ENCODE data around the gene TTC13.
A peak's percentile ranks its signal among the peaks of the same experiment; 100 is the strongest.

TTC13 gene

GRCh38 chr1:230869500-230869899, 109.2 kb downstream of the TTC13 start:
- Histone ChIP-seq H3K27me3 (ENCODE audit: insufficient read depth, low read length) (peaks cover 10% of the 10 kb centered on the region), H3K4me3 (ENCODE audit: low read length) (peak overlapping the region; percentile 74), H3K27ac (ENCODE audit: low read depth, low read length) (peak overlapping the region; percentile 87), H3K9me3 (ENCODE audit: insufficient read depth, low read depth, low read length) (no peaks in the 10 kb centered on the region), H3K9ac (ENCODE audit: low read depth, low read length) (peak overlapping the region; percentile 99), H3K36me3 (ENCODE audit: insufficient read depth, low read length) (no peaks in the 10 kb centered on the region; the same call in 1 of the 2 replicates), H3K4me1 (ENCODE audit: insufficient read depth, low read length) (peaks cover 16% of the 10 kb centered on the region)
- 86% methylated on average over 3 of the region's 4 CpGs for WGBS

- whole genome bisulfite sequencing = 5% methylated on average over 40 of the region's 40 CpGs
- peak overlapping the region; percentile 87 for H3K27ac ChIP-seq (ENCODE audit: low read depth, low read length)
- peak overlapping the region; percentile 74 for H3K4me3 ChIP-seq (ENCODE audit: low read length)
Measured at GRCh38 chr1:230868736-230869385, 109.8 kb downstream of the TTC13 start.

DNA sequence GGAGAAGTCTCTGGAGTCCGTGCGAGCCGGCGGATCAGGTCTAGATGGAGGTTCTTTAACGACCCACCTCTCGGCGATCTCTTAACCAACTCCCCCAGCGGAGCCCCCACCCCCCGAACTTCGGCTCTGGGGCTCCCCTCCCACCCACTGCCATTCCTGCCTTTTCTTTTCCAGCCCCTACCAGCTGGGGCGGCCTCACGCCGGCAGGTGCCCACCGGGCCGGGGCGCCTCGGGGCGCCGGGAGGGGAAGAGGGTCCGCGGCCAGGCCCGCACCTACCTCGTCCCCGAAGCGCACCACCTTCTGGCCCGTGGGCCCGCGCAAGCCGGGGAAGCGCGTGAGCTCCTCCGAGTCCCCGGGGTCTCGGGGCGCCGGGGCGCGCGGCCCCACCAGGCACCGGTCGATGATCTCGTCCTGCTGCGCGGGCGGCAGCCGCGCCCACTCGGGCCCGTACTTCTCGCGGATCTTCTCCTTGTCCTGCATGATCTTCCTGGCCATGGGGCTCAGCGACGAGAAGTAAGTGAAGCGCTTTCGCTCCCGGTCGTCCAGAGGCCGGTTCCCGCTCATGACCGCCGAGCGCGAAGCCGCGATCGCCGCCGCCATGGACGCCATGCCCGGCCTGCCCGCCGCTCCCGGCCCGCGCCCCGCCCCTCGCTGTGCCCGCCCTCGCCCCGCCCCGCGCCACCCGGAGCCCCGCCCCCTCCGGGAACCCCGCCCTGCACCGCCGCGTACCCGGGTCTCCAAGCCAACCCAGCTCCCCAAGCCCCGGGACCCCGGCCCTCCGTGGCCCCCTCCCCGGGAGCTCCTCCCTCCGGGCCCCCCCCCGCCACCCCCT, 110.5 kb downstream of the TTC13 start, which contains the start of gene C1orf198:
Gene C1orf198, minus strand, starts transcription at position 619 of the 833 bp plus-strand sequence. Its CDS starts 9 bp downstream, at position 610.
- Histone ChIP-seq H3K4me3 (ENCODE audit: low read length) (peak within 1 kb of the TSS; percentile 99), H3K4me1 (ENCODE audit: insufficient read depth, low read length) (peaks cover 23% of the 10 kb centered on the region), H3K36me3 (ENCODE audit: insufficient read depth, low read length) (no peaks in the 10 kb centered on the region; the same call in 1 of the 2 replicates), H3K9me3 (ENCODE audit: insufficient read depth, low read depth, low read length) (no peaks in the 10 kb centered on the region), H3K27me3 (ENCODE audit: insufficient read depth, low read length) (peaks cover 10% of the 10 kb centered on the region), H3K9ac (ENCODE audit: low read depth, low read length) (peak within 1 kb of the TSS; percentile 99), H3K27ac (ENCODE audit: low read depth, low read length) (peak within 1 kb of the TSS; percentile 87)
- under 1% methylated on average over 89 of the region's 96 CpGs for WGBS

More at GRCh38 chr1:230868736-230869385, 109.8 kb downstream of the TTC13 start:
- Histone ChIP-seq H3K9ac (ENCODE audit: low read depth, low read length) (peak overlapping the region; percentile 99), H3K27me3 (ENCODE audit: insufficient read depth, low read length) (peaks cover 10% of the 10 kb centered on the region), H3K36me3 (ENCODE audit: insufficient read depth, low read length) (no peaks in the 10 kb centered on the region; the same call in 1 of the 2 replicates), H3K4me1 (ENCODE audit: insufficient read depth, low read length) (peaks cover 16% of the 10 kb centered on the region), H3K9me3 (ENCODE audit: insufficient read depth, low read depth, low read length) (no peaks in the 10 kb centered on the region)

DNA sequence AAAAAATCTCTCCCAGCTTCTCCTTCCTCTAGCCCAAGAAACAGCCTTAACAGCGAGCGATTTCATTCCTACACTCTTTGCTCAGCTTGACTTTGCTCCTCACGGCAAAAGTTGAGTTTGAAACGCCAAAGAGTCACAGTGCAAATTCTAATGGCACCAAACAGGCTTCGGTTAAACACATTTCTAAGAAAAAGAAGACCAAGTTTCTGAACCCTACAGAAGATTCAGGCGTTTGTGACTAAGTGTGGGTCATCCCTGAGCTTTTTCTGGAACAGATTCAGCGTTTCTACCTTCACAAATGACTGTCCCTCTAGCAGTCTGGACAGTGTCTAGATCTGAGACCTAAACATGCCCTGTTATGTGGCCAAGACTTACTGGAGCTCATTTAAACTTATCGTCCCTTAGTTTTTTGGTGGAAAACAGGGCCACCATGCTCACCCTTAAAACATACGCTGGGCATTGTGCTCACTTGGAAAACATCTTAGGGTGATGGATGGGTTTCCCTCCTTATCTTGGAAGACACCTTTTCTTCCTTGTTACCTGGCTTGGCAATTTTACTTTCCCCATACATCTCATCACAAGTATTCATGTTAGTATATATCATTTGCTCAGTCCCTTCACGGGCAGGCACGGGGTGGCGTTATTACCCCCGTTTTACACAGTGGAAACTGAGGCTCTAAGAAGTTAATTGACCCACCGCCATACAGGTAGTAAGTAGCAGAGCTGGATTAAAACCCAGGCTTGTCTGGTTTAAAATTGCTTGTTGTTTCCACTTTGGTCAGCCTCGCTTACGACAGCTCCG, 111.4 kb downstream of the TTC13 start:
- Histone ChIP-seq H3K36me3 (ENCODE audit: insufficient read depth, low read length) (no peaks in the 10 kb centered on the region; the same call in 1 of the 2 replicates), H3K4me1 (ENCODE audit: insufficient read depth, low read length) (peaks cover 26% of the 10 kb centered on the region), H3K27ac (ENCODE audit: low read depth, low read length) (no peak overlapping the region), H3K4me3 (ENCODE audit: low read length) (peak overlapping the region; percentile 99), H3K9ac (ENCODE audit: low read depth, low read length) (peak overlapping the region; percentile 95), H3K9me3 (ENCODE audit: insufficient read depth, low read depth, low read length) (no peaks in the 10 kb centered on the region), H3K27me3 (ENCODE audit: insufficient read depth, low read length) (peaks cover 10% of the 10 kb centered on the region)
- 31% methylated on average over 17 of the region's 17 CpGs for WGBS

DNA sequence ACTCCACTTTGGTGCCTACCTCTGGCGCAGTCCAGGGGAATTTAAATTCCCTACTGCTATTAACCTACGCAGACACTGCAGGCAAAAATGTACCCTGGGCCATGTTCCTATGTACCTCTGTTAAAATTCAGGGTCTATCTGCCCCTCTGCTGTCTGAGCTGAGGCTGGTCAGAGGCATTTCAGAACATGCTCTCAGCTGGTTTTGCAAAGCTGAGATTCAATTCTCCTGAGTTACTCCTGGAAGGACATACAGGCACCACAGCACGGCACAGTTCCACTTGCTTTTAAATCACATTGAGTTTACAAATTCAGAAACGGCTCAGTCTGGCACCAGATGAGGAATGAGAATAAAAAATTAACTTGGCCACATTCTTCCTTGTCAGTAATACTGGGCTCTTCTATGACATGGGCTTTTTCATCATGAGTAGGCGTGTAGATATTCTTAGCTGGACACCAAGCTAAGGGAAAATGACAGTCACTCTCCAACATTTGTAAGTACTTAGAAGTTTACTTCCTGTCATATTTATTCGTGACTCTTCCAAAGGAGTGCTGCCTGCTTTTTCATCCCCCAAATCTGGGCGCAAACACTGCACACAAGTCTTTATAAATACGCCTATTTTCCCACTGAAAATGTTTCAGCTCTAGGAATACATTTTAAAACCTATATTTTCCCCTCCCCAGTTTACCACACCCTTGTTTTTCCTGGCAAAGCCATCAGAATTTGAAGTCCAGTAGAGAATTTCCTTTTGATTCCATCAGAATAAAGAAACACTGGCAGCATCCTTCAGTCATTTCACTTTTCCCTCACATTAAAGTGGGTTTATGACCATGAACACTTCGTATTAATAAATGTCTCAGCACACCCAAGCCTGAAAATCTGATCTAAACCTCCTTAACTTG, 112.2 kb downstream of the TTC13 start:
- peaks cover 10% of the 10 kb centered on the region for H3K27me3 ChIP-seq (ENCODE audit: insufficient read depth, low read length)
- no peak overlapping the region for H3K27ac ChIP-seq (ENCODE audit: low read depth, low read length)
- no peaks in the 10 kb centered on the region; the same call in 1 of the 2 replicates for H3K36me3 ChIP-seq (ENCODE audit: insufficient read depth, low read length)
- H3K4me3 ChIP-seq (ENCODE audit: low read length) = peak overlapping the region; percentile 99
- no peaks in the 10 kb centered on the region for H3K9me3 ChIP-seq (ENCODE audit: insufficient read depth, low read depth, low read length)
- peak overlapping the region; percentile 95; the same call in 1 of the 2 replicates for H3K9ac ChIP-seq (ENCODE audit: low read depth, low read length)
- 86% methylated on average over 9 of the region's 9 CpGs for WGBS
- peaks cover 26% of the 10 kb centered on the region for H3K4me1 ChIP-seq (ENCODE audit: insufficient read depth, low read length)

DNA sequence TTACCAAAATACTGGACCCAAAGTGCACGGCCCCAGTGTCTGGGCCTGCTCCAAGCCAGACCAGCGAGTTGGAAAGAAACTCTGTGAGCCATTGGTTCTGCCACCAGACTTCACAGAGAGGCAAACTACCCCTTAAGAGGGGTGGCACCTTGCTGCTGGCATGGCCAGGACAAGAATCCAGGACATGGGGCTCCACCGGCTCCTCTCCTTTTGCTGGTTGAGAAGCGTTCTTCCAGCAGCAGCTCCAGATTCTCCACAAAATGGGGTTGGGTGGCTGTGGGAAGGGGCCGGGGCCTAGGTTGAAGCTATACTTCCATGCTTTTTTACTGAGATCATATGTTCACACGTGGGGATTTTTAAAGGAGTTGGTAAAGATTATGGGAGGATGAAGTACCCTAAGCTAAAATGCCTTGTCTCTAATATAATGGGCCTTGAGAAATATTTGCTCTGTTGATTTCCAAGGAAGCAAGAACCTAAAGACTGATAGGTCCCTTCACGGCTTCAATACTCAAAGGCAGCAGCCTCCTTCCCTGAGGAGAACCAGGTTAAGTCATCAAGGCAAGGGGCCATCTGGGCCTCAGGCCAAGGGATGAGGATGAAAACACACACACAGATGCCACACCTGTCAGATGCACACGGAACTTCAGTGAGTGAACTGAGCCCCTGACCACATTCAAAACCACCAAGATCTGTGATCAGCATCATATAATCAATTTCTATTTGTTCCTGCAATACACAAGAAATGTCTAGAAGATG, 113.4 kb downstream of the TTC13 start:
- H3K27ac ChIP-seq (ENCODE audit: low read depth, low read length) = no peak overlapping the region
- H3K4me1 ChIP-seq (ENCODE audit: insufficient read depth, low read length) = peaks cover 26% of the 10 kb centered on the region
- no peak overlapping the region for H3K9ac ChIP-seq (ENCODE audit: low read depth, low read length)
- H3K9me3 ChIP-seq (ENCODE audit: insufficient read depth, low read depth, low read length) = no peaks in the 10 kb centered on the region
- no peaks in the 10 kb centered on the region; the same call in 1 of the 2 replicates for H3K36me3 ChIP-seq (ENCODE audit: insufficient read depth, low read length)
- H3K4me3 ChIP-seq (ENCODE audit: low read length) = no peak overlapping the region
- peaks cover 10% of the 10 kb centered on the region for H3K27me3 ChIP-seq (ENCODE audit: insufficient read depth, low read length)
- 90% methylated on average over 8 of the region's 8 CpGs for WGBS

DNA sequence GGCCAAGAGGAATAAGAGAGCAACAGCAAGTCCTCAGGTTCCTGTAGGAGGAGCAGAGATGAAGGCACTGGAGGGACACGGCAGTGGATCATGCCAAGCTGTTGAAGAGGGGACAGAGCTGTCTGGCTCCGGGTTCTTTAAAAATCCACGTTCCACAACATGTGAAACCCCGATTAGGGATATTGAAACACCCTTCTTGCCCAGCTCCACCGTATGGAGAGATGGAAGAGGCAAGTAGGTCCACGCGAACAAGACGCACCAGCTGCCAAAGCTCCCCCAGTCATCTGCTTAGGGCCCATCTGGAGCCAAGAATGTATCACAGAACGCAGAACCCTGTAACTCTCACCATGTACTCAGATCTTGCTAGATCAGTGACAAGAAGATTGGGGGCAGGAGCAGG, 114.2 kb downstream of the TTC13 start:
- H3K27ac ChIP-seq (ENCODE audit: low read depth, low read length) = no peak overlapping the region
- H3K9me3 ChIP-seq (ENCODE audit: insufficient read depth, low read depth, low read length) = no peaks in the 10 kb centered on the region
- no peak overlapping the region for H3K4me3 ChIP-seq (ENCODE audit: low read length)
- peaks cover 10% of the 10 kb centered on the region for H3K27me3 ChIP-seq (ENCODE audit: insufficient read depth, low read length)
- 90% methylated on average over 9 of the region's 9 CpGs for WGBS
- no peak overlapping the region for H3K9ac ChIP-seq (ENCODE audit: low read depth, low read length)
- H3K4me1 ChIP-seq (ENCODE audit: insufficient read depth, low read length) = peaks cover 20% of the 10 kb centered on the region
- no peaks in the 10 kb centered on the region; the same call in 1 of the 2 replicates for H3K36me3 ChIP-seq (ENCODE audit: insufficient read depth, low read length)

- no peak overlapping the region for H3K9ac ChIP-seq (ENCODE audit: low read depth, low read length)
- no peak overlapping the region for H3K4me3 ChIP-seq (ENCODE audit: low read length)
- H3K27ac ChIP-seq (ENCODE audit: low read depth, low read length) = no peak overlapping the region
- H3K36me3 ChIP-seq (ENCODE audit: insufficient read depth, low read length) = no peaks in the 10 kb centered on the region; the same call in 1 of the 2 replicates
- H3K27me3 ChIP-seq (ENCODE audit: insufficient read depth, low read length) = peaks cover 10% of the 10 kb centered on the region
- peaks cover 16% of the 10 kb centered on the region; the same call in 1 of the 2 replicates for H3K4me1 ChIP-seq (ENCODE audit: insufficient read depth, low read length)
- 81% methylated on average over 6 of the region's 6 CpGs for WGBS
- H3K9me3 ChIP-seq (ENCODE audit: insufficient read depth, low read depth, low read length) = no peaks in the 10 kb centered on the region
Measured at GRCh38 chr1:230863449-230863848, 115.2 kb downstream of the TTC13 start.

GRCh38 chr1:230861970-230862595, 116.6 kb downstream of the TTC13 start:
- Histone ChIP-seq H3K27me3 (ENCODE audit: insufficient read depth, low read length) (peaks cover 2% of the 10 kb centered on the region), H3K4me1 (ENCODE audit: insufficient read depth, low read length) (peaks cover 21% of the 10 kb centered on the region; the same call in 1 of the 2 replicates), H3K27ac (ENCODE audit: low read depth, low read length) (no peak overlapping the region), H3K9me3 (ENCODE audit: insufficient read depth, low read depth, low read length) (no peaks in the 10 kb centered on the region), H3K4me3 (ENCODE audit: low read length) (no peak overlapping the region), H3K9ac (ENCODE audit: low read depth, low read length) (no peak overlapping the region), H3K36me3 (ENCODE audit: insufficient read depth, low read length) (no peaks in the 10 kb centered on the region; the same call in 1 of the 2 replicates)
- 88% methylated on average over 4 of the region's 4 CpGs for WGBS
